ENCODE measurements around the gene RIC1. TPM values are rescaled to one million over a fixed set of nuclear protein-coding genes. Genes with fewer than 3 reads are reported as not detected.
A peak's percentile ranks its signal among the peaks of the same experiment; 100 is the strongest.
"Not testable (repeated sequence)": the region's sequence is repeated elsewhere in the genome, so short reads cannot be mapped to it uniquely, and the experiment has no call there.

The RIC1 gene
- total RNA-seq (23.9 TPM), polyA plus RNA-seq (10.3 TPM)
- long read RNA-seq, donor 1: 0 reads
- long read RNA-seq, donor 2: 0 reads
- long read RNA-seq, donor 3, full-length matches to known transcripts: 1 of 1 reads
- long read RNA-seq, donor 3, partial matches to known transcripts: 0 of 1 reads
- long read RNA-seq, donor 3, other reads (novel, unspliced or antisense): 0 of 1 reads
- long read RNA-seq, donor 4, partial matches to known transcripts: 0 of 2 reads
- long read RNA-seq, donor 4, other reads (novel, unspliced or antisense): 0 of 2 reads
- long read RNA-seq, donor 5, full-length matches to known transcripts: 1 of 1 reads
- long read RNA-seq, donor 5, partial matches to known transcripts: 0 of 1 reads
- long read RNA-seq, donor 5, other reads (novel, unspliced or antisense): 0 of 1 reads
- long read RNA-seq, donor 6: 0 reads
- long read RNA-seq, donor 7, full-length matches to known transcripts: 4 of 4 reads
- long read RNA-seq, donor 7, partial matches to known transcripts: 0 of 4 reads
- long read RNA-seq, donor 7, other reads (novel, unspliced or antisense): 0 of 4 reads
- long read RNA-seq, donor 8: 0 reads
- long read RNA-seq, donor 9: 0 reads
- long read RNA-seq, donor 10, full-length matches to known transcripts: 2 of 2 reads
- long read RNA-seq, donor 10, partial matches to known transcripts: 0 of 2 reads
- long read RNA-seq, donor 10, other reads (novel, unspliced or antisense): 0 of 2 reads

- peak within 1 kb of the TSS; percentile 99 to 100 for H3K27ac ChIP-seq (ENCODE audit: low read depth in 1 of 2, low read length in 1 of 2)
- peak; percentile 74 to 95 (median 90) for DNase-seq (ENCODE audit: low read depth in 6 of 9, low spot score in 9 of 9)
- H3K27me3 ChIP-seq (ENCODE audit: control insufficient read depth in 2 of 2, insufficient read depth in 1 of 2, low read length in 1 of 2): no peaks in the 10 kb centered on the region
- H3K9me3 ChIP-seq (ENCODE audit: control insufficient read depth in 2 of 2, insufficient read depth in 1 of 2, low read length in 1 of 2): no peaks in the 10 kb centered on the region
- peaks cover 27 to 38% of the 10 kb centered on the region in 2 donors for H3K4me1 ChIP-seq (ENCODE audit: control insufficient read depth in 2 of 2, insufficient read depth in 2 of 2, low read length in 2 of 2)
- peaks cover 0 to 4% of the 10 kb centered on the region in 2 donors for H3K36me3 ChIP-seq (ENCODE audit: control insufficient read depth in 2 of 2, insufficient read depth in 2 of 2, low read length in 1 of 2)
- H3K4me3 ChIP-seq (ENCODE audit: low read length in 2 of 2): peak within 1 kb of the TSS; percentile 94 to 100
- under 1% methylated on average over 84 of the region's 84 CpGs for WGBS
Observed at GRCh38 chr9:5628530-5629311, at the start of gene RIC1. RIC1 (plus strand) TSS chr9:5629107; CDS start chr9:5629310, 203 bp downstream.

- WGBS: 94% methylated on average over 1 of the region's 1 CpG
- H3K4me1 ChIP-seq (ENCODE audit: control insufficient read depth in 2 of 2, insufficient read depth in 2 of 2, low read length in 2 of 2): peaks cover 0 to 5% of the 10 kb centered on the region in 2 donors
- H3K27ac ChIP-seq (ENCODE audit: low read depth in 1 of 2, low read length in 1 of 2): no peak overlapping the region
- H3K27me3 ChIP-seq (ENCODE audit: control insufficient read depth in 2 of 2, insufficient read depth in 1 of 2, low read length in 1 of 2): no peaks in the 10 kb centered on the region
- H3K4me3 ChIP-seq (ENCODE audit: low read length in 2 of 2): no peak overlapping the region
- DNase-seq (ENCODE audit: low read depth in 6 of 9, low spot score in 9 of 9): no peak
- no peaks in the 10 kb centered on the region for H3K9me3 ChIP-seq (ENCODE audit: control insufficient read depth in 2 of 2, insufficient read depth in 1 of 2, low read length in 1 of 2)
- H3K36me3 ChIP-seq (ENCODE audit: control insufficient read depth in 2 of 2, insufficient read depth in 2 of 2, low read length in 1 of 2): peaks cover 0 to 5% of the 10 kb centered on the region in 2 donors
Observed at GRCh38 chr9:5579881-5580280, 49.0 kb upstream of the RIC1 start.

GRCh38 chr9:5580650-5581049 lies 48.3 kb upstream of the RIC1 start:
- Histone ChIP-seq H3K27ac (ENCODE audit: low read depth in 1 of 2, low read length in 1 of 2) (no peak overlapping the region), H3K27me3 (ENCODE audit: control insufficient read depth in 2 of 2, insufficient read depth in 1 of 2, low read length in 1 of 2) (no peaks in the 10 kb centered on the region), H3K36me3 (ENCODE audit: control insufficient read depth in 2 of 2, insufficient read depth in 2 of 2, low read length in 1 of 2) (peaks cover 0 to 4% of the 10 kb centered on the region in 2 donors), H3K9me3 (ENCODE audit: control insufficient read depth in 2 of 2, insufficient read depth in 1 of 2, low read length in 1 of 2) (no peaks in the 10 kb centered on the region), H3K4me1 (ENCODE audit: control insufficient read depth in 2 of 2, insufficient read depth in 2 of 2, low read length in 2 of 2) (peaks cover 0 to 5% of the 10 kb centered on the region in 2 donors), H3K4me3 (ENCODE audit: low read length in 2 of 2) (no peak overlapping the region)
- DNase-seq (ENCODE audit: low read depth in 6 of 9, low spot score in 9 of 9): no peak
- WGBS: 97% methylated on average over 3 of the region's 3 CpGs

- not testable (repeated sequence) for DNase-seq (ENCODE audit: low read depth in 6 of 9, low spot score in 9 of 9); H3K9me3 ChIP-seq (ENCODE audit: control insufficient read depth in 2 of 2, insufficient read depth in 1 of 2, low read length in 1 of 2); H3K27ac ChIP-seq (ENCODE audit: low read depth in 1 of 2, low read length in 1 of 2); H3K4me1 ChIP-seq (ENCODE audit: control insufficient read depth in 2 of 2, insufficient read depth in 2 of 2, low read length in 2 of 2); H3K27me3 ChIP-seq (ENCODE audit: control insufficient read depth in 2 of 2, insufficient read depth in 1 of 2, low read length in 1 of 2); H3K4me3 ChIP-seq (ENCODE audit: low read length in 2 of 2); H3K36me3 ChIP-seq (ENCODE audit: control insufficient read depth in 2 of 2, insufficient read depth in 2 of 2, low read length in 1 of 2)
- 97% methylated on average over 2 of the region's 2 CpGs for WGBS
Observed at GRCh38 chr9:5581706-5582105, 47.2 kb upstream of the RIC1 start.

GRCh38 chr9:5582835-5583195 lies 46.1 kb upstream of the RIC1 start:
- peak in 1 of 9 donors; percentile 50 for DNase-seq (ENCODE audit: low read depth in 6 of 9, low spot score in 9 of 9)
- peaks cover 4 to 9% of the 10 kb centered on the region in 2 donors for H3K4me1 ChIP-seq (ENCODE audit: control insufficient read depth in 2 of 2, insufficient read depth in 2 of 2, low read length in 2 of 2)
- no peaks in the 10 kb centered on the region for H3K27me3 ChIP-seq (ENCODE audit: control insufficient read depth in 2 of 2, insufficient read depth in 1 of 2, low read length in 1 of 2)
- no peaks in the 10 kb centered on the region for H3K9me3 ChIP-seq (ENCODE audit: control insufficient read depth in 2 of 2, insufficient read depth in 1 of 2, low read length in 1 of 2)
- no peak overlapping the region for H3K4me3 ChIP-seq (ENCODE audit: low read length in 2 of 2)
- H3K27ac ChIP-seq (ENCODE audit: low read depth in 1 of 2, low read length in 1 of 2): peak overlapping the region in 1 of 2 donors; percentile 73
- H3K36me3 ChIP-seq (ENCODE audit: control insufficient read depth in 2 of 2, insufficient read depth in 2 of 2, low read length in 1 of 2): no peaks in the 10 kb centered on the region
- WGBS: 81% methylated on average over 2 of the region's 2 CpGs

- Histone ChIP-seq H3K36me3 (ENCODE audit: control insufficient read depth in 2 of 2, insufficient read depth in 2 of 2, low read length in 1 of 2) (no peaks in the 10 kb centered on the region), H3K4me3 (ENCODE audit: low read length in 2 of 2) (no peak overlapping the region), H3K9me3 (ENCODE audit: control insufficient read depth in 2 of 2, insufficient read depth in 1 of 2, low read length in 1 of 2) (no peaks in the 10 kb centered on the region), H3K4me1 (ENCODE audit: control insufficient read depth in 2 of 2, insufficient read depth in 2 of 2, low read length in 2 of 2) (peaks cover 4 to 9% of the 10 kb centered on the region in 2 donors), H3K27me3 (ENCODE audit: control insufficient read depth in 2 of 2, insufficient read depth in 1 of 2, low read length in 1 of 2) (no peaks in the 10 kb centered on the region), H3K27ac (ENCODE audit: low read depth in 1 of 2, low read length in 1 of 2) (peak overlapping the region in 1 of 2 donors; percentile 64)
- DNase-seq (ENCODE audit: low read depth in 6 of 9, low spot score in 9 of 9): peak in 1 of 9 donors; percentile 53
Observed at GRCh38 chr9:5586391-5586802, 42.5 kb upstream of the RIC1 start.

- DNase-seq (ENCODE audit: low read depth in 6 of 9, low spot score in 9 of 9): no peak
- H3K27ac ChIP-seq (ENCODE audit: low read depth in 1 of 2, low read length in 1 of 2): no peak overlapping the region
- peaks cover 4 to 9% of the 10 kb centered on the region in 2 donors for H3K4me1 ChIP-seq (ENCODE audit: control insufficient read depth in 2 of 2, insufficient read depth in 2 of 2, low read length in 2 of 2)
- no peaks in the 10 kb centered on the region for H3K36me3 ChIP-seq (ENCODE audit: control insufficient read depth in 2 of 2, insufficient read depth in 2 of 2, low read length in 1 of 2)
- no peaks in the 10 kb centered on the region for H3K27me3 ChIP-seq (ENCODE audit: control insufficient read depth in 2 of 2, insufficient read depth in 1 of 2, low read length in 1 of 2)
- H3K9me3 ChIP-seq (ENCODE audit: control insufficient read depth in 2 of 2, insufficient read depth in 1 of 2, low read length in 1 of 2): no peaks in the 10 kb centered on the region
- 98% methylated on average over 1 of the region's 1 CpG for WGBS
- no peak overlapping the region for H3K4me3 ChIP-seq (ENCODE audit: low read length in 2 of 2)
Observed at GRCh38 chr9:5587024-5587423, 41.9 kb upstream of the RIC1 start.

GRCh38 chr9:5592231-5592630 lies 36.7 kb upstream of the RIC1 start:
- DNase-seq (ENCODE audit: low read depth in 6 of 9, low spot score in 9 of 9): no peak
- no peaks in the 10 kb centered on the region for H3K27me3 ChIP-seq (ENCODE audit: control insufficient read depth in 2 of 2, insufficient read depth in 1 of 2, low read length in 1 of 2)
- peaks cover 0 to 3% of the 10 kb centered on the region in 2 donors for H3K4me1 ChIP-seq (ENCODE audit: control insufficient read depth in 2 of 2, insufficient read depth in 2 of 2, low read length in 2 of 2)
- no peak overlapping the region for H3K4me3 ChIP-seq (ENCODE audit: low read length in 2 of 2)
- peak overlapping the region in 1 of 2 donors; percentile 49 for H3K27ac ChIP-seq (ENCODE audit: low read depth in 1 of 2, low read length in 1 of 2)
- H3K36me3 ChIP-seq (ENCODE audit: control insufficient read depth in 2 of 2, insufficient read depth in 2 of 2, low read length in 1 of 2): peaks cover 0 to 3% of the 10 kb centered on the region in 2 donors
- 93% methylated on average over 3 of the region's 3 CpGs for WGBS
- no peaks in the 10 kb centered on the region for H3K9me3 ChIP-seq (ENCODE audit: control insufficient read depth in 2 of 2, insufficient read depth in 1 of 2, low read length in 1 of 2)
